ENCODE data around the gene GC. TPM values are rescaled to one million over a fixed set of nuclear protein-coding genes. Genes with fewer than 3 reads are reported as not detected.

The GC gene
- total and polyA plus RNA-seq, 10 of the 15 experiments (the other 5 are each of a cell fraction or from before 2014, with no cell fraction given) = 2.3 TPM; not detected in 9

GRCh38 chr4:71833232-71833900 is 49.5 kb upstream of the GC start (continued):
- no peak for TF ChIP-seq HSF1 (IDR thresholded peaks at IDR 0.05; ENCODE audit: low read depth, low read length)
- TF ChIP-seq SIX5 (IDR thresholded peaks at IDR 0.05; ENCODE audit: low read depth, low read length, severe bottlenecking) = no peak
- TF ChIP-seq RBBP5 (conservative IDR thresholded peaks at IDR 0.05) = no peak
- no peak for TF ChIP-seq BCLAF1 (IDR thresholded peaks at IDR 0.05)
- no peak for TF ChIP-seq FOS (IDR thresholded peaks at IDR 0.05; ENCODE audit: borderline replicate concordance, extremely low read depth, insufficient read length)
- TF ChIP-seq REST (IDR thresholded peaks at IDR 0.05; ENCODE audit: low read depth, low read length) = no peak
- TF ChIP-seq ZNF274 (IDR thresholded peaks at IDR 0.05; ENCODE audit: insufficient read depth, insufficient read length) = no peak

Data from GM12878 (cell line).